ENCODE results near the gene ATP8A1. TPM values are rescaled to one million over a fixed set of nuclear protein-coding genes. Genes with fewer than 3 reads are reported as not detected.

The ATP8A1 gene
- total and polyA plus RNA-seq, 2 of the 4 experiments (the other 2 are of a cell fraction), result 0.12 to 0.36 TPM

DNA sequence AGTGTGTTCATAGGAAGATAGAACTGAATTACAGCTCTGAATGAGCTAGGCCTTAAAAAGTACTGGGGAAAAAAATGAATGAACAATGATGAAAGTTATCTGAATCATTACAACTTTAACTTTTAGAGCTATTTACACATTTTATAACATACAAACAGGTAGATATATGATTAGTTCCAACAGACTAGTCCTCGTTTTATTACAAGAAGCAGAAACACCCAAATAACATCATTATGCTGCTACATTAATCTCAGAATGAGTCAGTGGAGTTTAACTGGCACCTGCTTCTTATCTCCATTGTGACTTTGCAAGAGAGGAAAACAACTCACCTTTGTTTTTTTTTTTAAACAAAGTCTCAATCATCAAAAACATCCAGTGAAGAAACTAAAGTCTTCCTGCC is 15.2 kb downstream of the ATP8A1 start:
- Histone ChIP-seq H4K20me1 (ENCODE audit: insufficient read depth, low read length) (no peaks in the 10 kb centered on the region), H3K14ac (replicated peaks; ENCODE audit: low read depth, low read length) (no peak overlapping the region), H3K4me1 (ENCODE audit: control insufficient read depth, insufficient read depth, low read length) (no peaks in the 10 kb centered on the region), H3K79me1 (ENCODE audit: low read depth in 1 of 2, low read length in 2 of 2) (no peaks in the 10 kb centered on the region), H2AK5ac (ENCODE audit: low read depth, low read length) (no peak overlapping the region), H3K36me3 (ENCODE audit: control insufficient read depth, insufficient read depth, low read length) (no peaks in the 10 kb centered on the region), H3K56ac (ENCODE audit: extremely low read depth, insufficient read depth, low read length) (no peak overlapping the region), H3K9ac (ENCODE audit: low read depth, low read length) (no peak overlapping the region), H4K5ac (ENCODE audit: low read depth, low read length) (no peak overlapping the region), H2BK15ac (ENCODE audit: low read depth, low read length) (no peak overlapping the region), H3K4me2 (ENCODE audit: low read depth, low read length) (no peak overlapping the region), H2BK20ac (ENCODE audit: low read depth, low read length) (no peak overlapping the region), H3K4ac (ENCODE audit: low read depth, low read length) (no peak overlapping the region), H4K91ac (ENCODE audit: insufficient read depth, low read depth, low read length) (no peak overlapping the region), H2AFZ (replicated peaks; ENCODE audit: low read length, poor library complexity) (no peak overlapping the region), H3K9me1 (ENCODE audit: insufficient read depth, low read length) (no peaks in the 10 kb centered on the region), H3K23ac (ENCODE audit: low read depth, low read length) (no peak overlapping the region), H3K27me3 (ENCODE audit: control insufficient read depth, insufficient read depth, low read length) (no peaks in the 10 kb centered on the region), H3K9me3 (ENCODE audit: control insufficient read depth, insufficient read depth, low read length) (no peaks in the 10 kb centered on the region), H2AK9ac (replicated peaks; ENCODE audit: low read depth, low read length, poor library complexity) (no peak overlapping the region), H2BK120ac (ENCODE audit: low read depth, low read length) (no peak overlapping the region), H2BK5ac (ENCODE audit: low read depth, low read length, poor library complexity, severe bottlenecking) (no peak overlapping the region), H3K27ac (ENCODE audit: insufficient read depth, low read length) (no peak overlapping the region), H4K8ac (ENCODE audit: low read depth in 2 of 2, low read length in 2 of 2) (no peak overlapping the region), H3K18ac (ENCODE audit: low read depth, low read length) (no peak overlapping the region), H3K4me3 (ENCODE audit: insufficient read depth, low read depth, low read length) (no peak overlapping the region)
- in situ Hi-C loops (cut with MboI; ENCODE audit: low sequenced_read_pairs) (no loop called here), dilution Hi-C loops (cut with HindIII; ENCODE audit: low sequenced_read_pairs, unreplicated experiment) (no loop called here), intact Hi-C loops (cut with micrococcal nuclease) (no loop called here)
- ChIA-PET POLR2A (ENCODE audit: unreplicated experiment) (no interaction called here), CTCF (interaction anchor here (0.6 to 1.1 kb wide), 2 partner anchors 8 to 154 kb away, joined by 3 to 10 read pairs; no protein-coding TSS in a partner anchor)
- no peak for DNase-seq
- TF ChIP-seq CTCF (conservative IDR thresholded peaks at IDR 0.05; ENCODE audit: low read depth, low read length), result no peak
- no peak for TF ChIP-seq MAFK (IDR thresholded peaks at IDR 0.05; ENCODE audit: low read depth, low read length)
- BruUV-seq (replicated peaks), result no TSS peak
- ATAC-seq (ENCODE audit: low read depth), result no peak
- WGBS, 2 experiments (ENCODE audit: extremely low coverage in 2 of 2, insufficient read length in 1 of 2), result no CpG with 5 or more reads among the region's 1 CpG

All from IMR-90 (cell line).